ENCODE data around the gene ASAP2. TPM values are rescaled to one million over a fixed set of nuclear protein-coding genes. Genes with fewer than 3 reads are reported as not detected.

ASAP2 gene
- total and polyA plus RNA-seq, 9 of the 15 experiments (the other 6 are each of a cell fraction or from before 2014, with no cell fraction given) = 0.06 to 4.3 (median 3.1) TPM

DNA sequence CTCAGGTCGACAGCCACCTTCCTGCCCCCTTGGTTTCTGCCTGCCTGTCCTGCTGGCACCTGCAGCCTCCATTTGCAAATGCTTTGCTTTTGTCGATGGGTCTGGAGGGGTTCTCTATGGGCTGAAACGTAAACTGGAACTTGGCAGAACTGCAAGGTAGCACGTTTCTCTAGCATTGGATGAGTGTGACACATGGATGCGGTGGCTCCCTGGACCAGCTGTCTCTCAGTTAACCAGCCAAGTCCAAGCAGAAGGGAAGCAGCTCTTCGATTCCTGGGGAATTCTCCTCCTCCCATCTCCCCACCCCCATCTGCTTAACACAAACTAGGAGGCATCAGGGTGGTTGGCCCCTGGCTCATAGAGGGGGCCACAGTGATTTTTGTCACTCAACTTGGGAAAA, 159.4 kb downstream of the ASAP2 start:
- BruUV-seq (replicated peaks) = no TSS peak
- no peaks in the 10 kb centered on the region for H3K9me1 ChIP-seq (ENCODE audit: control insufficient read depth, insufficient read depth, low read length)
- ChIA-PET CTCF (ENCODE audit: low intra/inter-chr PET ratio) (no interaction called here), POLR2A (interaction anchor here (0.6 kb wide), 1 partner anchor 822 kb away, joined by 3 read pairs; no protein-coding TSS in a partner anchor)
- FAIRE-seq = no peak
- in situ Hi-C loops (cut with MboI) = no loop called here
- peaks cover 0 to 24% of the 10 kb centered on the region in 2 experiments; a peak in 4 of 5 replicates for H3K27me3 ChIP-seq (ENCODE audit: control insufficient read depth in 2 of 2, insufficient read depth in 2 of 2, low read length in 2 of 2)
- no peak for DNase-seq (ENCODE audit: extremely low read depth in 1 of 4, low spot score in 3 of 4)
- 12% methylated on average over 5 of the region's 6 CpGs for WGBS (ENCODE audit: insufficient coverage, low coverage, missing lambda C conversion rate)
- H3K4me2 ChIP-seq (ENCODE audit: insufficient read depth, low read length) = no peak overlapping the region
- no peak overlapping the region for H3K4me3 ChIP-seq
- H4K20me1 ChIP-seq (replicated peaks; ENCODE audit: control insufficient read depth, insufficient read depth, low read length) = no peaks in the 10 kb centered on the region
- H2AFZ ChIP-seq (ENCODE audit: low read depth, low read length) = no peak overlapping the region
- no peaks in the 10 kb centered on the region for H3K79me2 ChIP-seq (ENCODE audit: control insufficient read depth, insufficient read depth, low read length)
- no peaks in the 10 kb centered on the region for H3K36me3 ChIP-seq (ENCODE audit: control insufficient read depth, insufficient read depth, low read length)
- H3K9me3 ChIP-seq (replicated peaks; ENCODE audit: control insufficient read depth, insufficient read depth, low read depth, low read length) = no peaks in the 10 kb centered on the region
- H3K9ac ChIP-seq (ENCODE audit: insufficient read depth in 1 of 2, low read depth in 2 of 2, low read length in 2 of 2) = peak overlapping the region in 1 of 2 experiments; percentile 55; a peak in 1 of 4 replicates
- intact Hi-C loops (cut with micrococcal nuclease) = no loop called here
- no peak overlapping the region for H3K27ac ChIP-seq (ENCODE audit: extremely low read depth, low read depth, low read length)
- no peaks in the 10 kb centered on the region for H3K4me1 ChIP-seq (replicated peaks in 1 of 2; ENCODE audit: control insufficient read depth in 2 of 2, insufficient read depth in 2 of 2, low read length in 2 of 2)
- no peak for ATAC-seq
- TF ChIP-seq, protein P1, sequence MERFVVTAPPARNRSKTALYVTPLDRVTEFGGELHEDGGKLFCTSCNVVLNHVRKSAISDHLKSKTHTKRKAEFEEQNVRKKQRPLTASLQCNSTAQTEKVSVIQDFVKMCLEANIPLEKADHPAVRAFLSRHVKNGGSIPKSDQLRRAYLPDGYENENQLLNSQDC (CRISPR knock-in tag; IDR thresholded peaks at IDR 0.05) = no peak
- TF ChIP-seq HNRNPLL (IDR thresholded peaks at IDR 0.05; ENCODE audit: low read depth, low read length, poor library complexity, severe bottlenecking) = no peak
- TF ChIP-seq, protein P2, sequence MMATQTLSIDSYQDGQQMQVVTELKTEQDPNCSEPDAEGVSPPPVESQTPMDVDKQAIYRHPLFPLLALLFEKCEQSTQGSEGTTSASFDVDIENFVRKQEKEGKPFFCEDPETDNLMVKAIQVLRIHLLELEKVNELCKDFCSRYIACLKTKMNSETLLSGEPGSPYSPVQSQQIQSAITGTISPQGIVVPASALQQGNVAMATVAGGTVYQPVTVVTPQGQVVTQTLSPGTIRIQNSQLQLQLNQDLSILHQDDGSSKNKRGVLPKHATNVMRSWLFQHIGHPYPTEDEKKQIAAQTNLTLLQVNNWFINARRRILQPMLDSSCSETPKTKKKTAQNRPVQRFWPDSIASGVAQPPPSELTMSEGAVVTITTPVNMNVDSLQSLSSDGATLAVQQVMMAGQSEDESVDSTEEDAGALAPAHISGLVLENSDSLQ (IDR thresholded peaks at IDR 0.05) = no peak
- no peak for TF ChIP-seq ZNF324 (CRISPR knock-in tag; IDR thresholded peaks at IDR 0.05)
- TF ChIP-seq, protein P3, sequence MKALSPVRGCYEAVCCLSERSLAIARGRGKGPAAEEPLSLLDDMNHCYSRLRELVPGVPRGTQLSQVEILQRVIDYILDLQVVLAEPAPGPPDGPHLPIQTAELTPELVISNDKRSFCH (CRISPR knock-in tag; IDR thresholded peaks at IDR 0.05) = no peak
- TF ChIP-seq, protein P3 (tag; IDR thresholded peaks at IDR 0.05) = no peak
- TF ChIP-seq KHSRP (IDR thresholded peaks at IDR 0.05) = no peak
- no peak for TF ChIP-seq KDM5B (IDR thresholded peaks at IDR 0.05; ENCODE audit: insufficient replicate concordance, low read depth, low read length)
- TF ChIP-seq, protein P4, sequence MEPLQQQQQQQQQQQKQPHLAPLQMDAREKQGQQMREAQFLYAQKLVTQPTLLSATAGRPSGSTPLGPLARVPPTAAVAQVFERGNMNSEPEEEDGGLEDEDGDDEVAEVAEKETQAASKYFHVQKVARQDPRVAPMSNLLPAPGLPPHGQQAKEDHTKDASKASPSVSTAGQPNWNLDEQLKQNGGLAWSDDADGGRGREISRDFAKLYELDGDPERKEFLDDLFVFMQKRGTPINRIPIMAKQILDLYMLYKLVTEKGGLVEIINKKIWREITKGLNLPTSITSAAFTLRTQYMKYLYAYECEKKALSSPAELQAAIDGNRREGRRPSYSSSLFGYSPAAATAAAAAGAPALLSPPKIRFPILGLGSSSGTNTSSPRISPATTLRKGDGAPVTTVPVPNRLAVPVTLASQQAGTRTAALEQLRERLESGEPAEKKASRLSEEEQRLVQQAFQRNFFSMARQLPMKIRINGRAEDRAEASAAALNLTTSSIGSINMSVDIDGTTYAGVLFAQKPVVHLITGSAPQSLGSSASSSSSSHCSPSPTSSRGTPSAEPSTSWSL (CRISPR knock-in tag; IDR thresholded peaks at IDR 0.05; ENCODE audit: borderline replicate concordance) = no peak
- TF ChIP-seq, protein P5, sequence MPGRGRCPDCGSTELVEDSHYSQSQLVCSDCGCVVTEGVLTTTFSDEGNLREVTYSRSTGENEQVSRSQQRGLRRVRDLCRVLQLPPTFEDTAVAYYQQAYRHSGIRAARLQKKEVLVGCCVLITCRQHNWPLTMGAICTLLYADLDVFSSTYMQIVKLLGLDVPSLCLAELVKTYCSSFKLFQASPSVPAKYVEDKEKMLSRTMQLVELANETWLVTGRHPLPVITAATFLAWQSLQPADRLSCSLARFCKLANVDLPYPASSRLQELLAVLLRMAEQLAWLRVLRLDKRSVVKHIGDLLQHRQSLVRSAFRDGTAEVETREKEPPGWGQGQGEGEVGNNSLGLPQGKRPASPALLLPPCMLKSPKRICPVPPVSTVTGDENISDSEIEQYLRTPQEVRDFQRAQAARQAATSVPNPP (IDR thresholded peaks at IDR 0.05; ENCODE audit: borderline replicate concordance, insufficient read depth, insufficient read length) = no peak
- TF ChIP-seq, protein P6, sequence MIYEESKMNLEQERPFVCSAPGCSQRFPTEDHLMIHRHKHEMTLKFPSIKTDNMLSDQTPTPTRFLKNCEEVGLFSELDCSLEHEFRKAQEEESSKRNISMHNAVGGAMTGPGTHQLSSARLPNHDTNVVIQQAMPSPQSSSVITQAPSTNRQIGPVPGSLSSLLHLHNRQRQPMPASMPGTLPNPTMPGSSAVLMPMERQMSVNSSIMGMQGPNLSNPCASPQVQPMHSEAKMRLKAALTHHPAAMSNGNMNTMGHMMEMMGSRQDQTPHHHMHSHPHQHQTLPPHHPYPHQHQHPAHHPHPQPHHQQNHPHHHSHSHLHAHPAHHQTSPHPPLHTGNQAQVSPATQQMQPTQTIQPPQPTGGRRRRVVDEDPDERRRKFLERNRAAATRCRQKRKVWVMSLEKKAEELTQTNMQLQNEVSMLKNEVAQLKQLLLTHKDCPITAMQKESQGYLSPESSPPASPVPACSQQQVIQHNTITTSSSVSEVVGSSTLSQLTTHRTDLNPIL (CRISPR knock-in tag; IDR thresholded peaks at IDR 0.05) = no peak
- TF ChIP-seq, protein P7, sequence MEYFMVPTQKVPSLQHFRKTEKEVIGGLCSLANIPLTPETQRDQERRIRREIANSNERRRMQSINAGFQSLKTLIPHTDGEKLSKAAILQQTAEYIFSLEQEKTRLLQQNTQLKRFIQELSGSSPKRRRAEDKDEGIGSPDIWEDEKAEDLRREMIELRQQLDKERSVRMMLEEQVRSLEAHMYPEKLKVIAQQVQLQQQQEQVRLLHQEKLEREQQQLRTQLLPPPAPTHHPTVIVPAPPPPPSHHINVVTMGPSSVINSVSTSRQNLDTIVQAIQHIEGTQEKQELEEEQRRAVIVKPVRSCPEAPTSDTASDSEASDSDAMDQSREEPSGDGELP (CRISPR knock-in tag; IDR thresholded peaks at IDR 0.05; ENCODE audit: borderline replicate concordance) = no peak
- TF ChIP-seq CTBP1 (IDR thresholded peaks at IDR 0.05; ENCODE audit: borderline replicate concordance) = no peak
- TF ChIP-seq MBD2 (IDR thresholded peaks at IDR 0.05; ENCODE audit: borderline replicate concordance, low read depth) = no peak
- no peak for TF ChIP-seq SMARCC2 (IDR thresholded peaks at IDR 0.05; ENCODE audit: low read depth)
- no peak for TF ChIP-seq ZNF124 (CRISPR knock-in tag; IDR thresholded peaks at IDR 0.05)
